ENCODE data around the gene MUC13. TPM values are rescaled to one million over a fixed set of nuclear protein-coding genes. Genes with fewer than 3 reads are reported as not detected.

Gene MUC13
- total and polyA plus RNA-seq, 9 of the 15 experiments (the other 6 are each of a cell fraction or from before 2014, with no cell fraction given) = 0.09 TPM; not detected in 8

DNA sequence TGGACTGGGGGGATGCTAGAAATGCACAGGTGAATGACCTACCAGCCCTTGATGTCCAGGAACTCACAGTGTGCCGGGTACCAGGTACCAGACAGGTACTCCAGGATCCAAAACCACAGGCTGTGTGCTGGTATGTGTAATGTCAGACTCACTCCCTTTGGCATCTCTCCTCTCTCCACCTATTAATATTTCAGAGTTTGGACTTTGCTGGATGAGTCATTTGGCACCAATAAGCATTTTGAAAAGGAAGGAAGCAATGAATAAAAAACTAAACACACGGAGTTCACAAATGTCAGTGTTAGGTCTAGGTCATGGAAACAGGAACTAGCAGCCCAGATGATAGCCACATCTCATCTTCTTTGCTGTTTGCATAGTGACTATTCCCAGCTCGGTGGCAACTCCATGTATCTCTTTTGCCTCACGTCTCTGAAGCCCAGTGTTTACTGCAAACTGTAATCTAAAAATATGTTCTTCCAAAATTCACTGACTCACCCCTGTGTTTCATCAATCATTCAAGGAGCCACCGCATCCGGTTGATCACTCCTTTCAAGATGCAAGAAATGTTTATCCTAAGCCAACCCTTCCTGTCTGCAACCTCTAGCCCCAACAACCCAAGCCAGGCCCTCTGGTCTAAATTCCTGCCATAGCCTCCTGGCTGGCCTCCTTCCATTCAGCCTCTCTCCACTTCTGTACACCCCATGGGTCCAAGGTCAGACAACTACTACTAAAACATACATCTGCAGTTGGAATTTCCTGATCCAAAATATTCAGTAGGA lies 55.8 kb downstream of the MUC13 start (continued):
- TF ChIP-seq, protein P1, sequence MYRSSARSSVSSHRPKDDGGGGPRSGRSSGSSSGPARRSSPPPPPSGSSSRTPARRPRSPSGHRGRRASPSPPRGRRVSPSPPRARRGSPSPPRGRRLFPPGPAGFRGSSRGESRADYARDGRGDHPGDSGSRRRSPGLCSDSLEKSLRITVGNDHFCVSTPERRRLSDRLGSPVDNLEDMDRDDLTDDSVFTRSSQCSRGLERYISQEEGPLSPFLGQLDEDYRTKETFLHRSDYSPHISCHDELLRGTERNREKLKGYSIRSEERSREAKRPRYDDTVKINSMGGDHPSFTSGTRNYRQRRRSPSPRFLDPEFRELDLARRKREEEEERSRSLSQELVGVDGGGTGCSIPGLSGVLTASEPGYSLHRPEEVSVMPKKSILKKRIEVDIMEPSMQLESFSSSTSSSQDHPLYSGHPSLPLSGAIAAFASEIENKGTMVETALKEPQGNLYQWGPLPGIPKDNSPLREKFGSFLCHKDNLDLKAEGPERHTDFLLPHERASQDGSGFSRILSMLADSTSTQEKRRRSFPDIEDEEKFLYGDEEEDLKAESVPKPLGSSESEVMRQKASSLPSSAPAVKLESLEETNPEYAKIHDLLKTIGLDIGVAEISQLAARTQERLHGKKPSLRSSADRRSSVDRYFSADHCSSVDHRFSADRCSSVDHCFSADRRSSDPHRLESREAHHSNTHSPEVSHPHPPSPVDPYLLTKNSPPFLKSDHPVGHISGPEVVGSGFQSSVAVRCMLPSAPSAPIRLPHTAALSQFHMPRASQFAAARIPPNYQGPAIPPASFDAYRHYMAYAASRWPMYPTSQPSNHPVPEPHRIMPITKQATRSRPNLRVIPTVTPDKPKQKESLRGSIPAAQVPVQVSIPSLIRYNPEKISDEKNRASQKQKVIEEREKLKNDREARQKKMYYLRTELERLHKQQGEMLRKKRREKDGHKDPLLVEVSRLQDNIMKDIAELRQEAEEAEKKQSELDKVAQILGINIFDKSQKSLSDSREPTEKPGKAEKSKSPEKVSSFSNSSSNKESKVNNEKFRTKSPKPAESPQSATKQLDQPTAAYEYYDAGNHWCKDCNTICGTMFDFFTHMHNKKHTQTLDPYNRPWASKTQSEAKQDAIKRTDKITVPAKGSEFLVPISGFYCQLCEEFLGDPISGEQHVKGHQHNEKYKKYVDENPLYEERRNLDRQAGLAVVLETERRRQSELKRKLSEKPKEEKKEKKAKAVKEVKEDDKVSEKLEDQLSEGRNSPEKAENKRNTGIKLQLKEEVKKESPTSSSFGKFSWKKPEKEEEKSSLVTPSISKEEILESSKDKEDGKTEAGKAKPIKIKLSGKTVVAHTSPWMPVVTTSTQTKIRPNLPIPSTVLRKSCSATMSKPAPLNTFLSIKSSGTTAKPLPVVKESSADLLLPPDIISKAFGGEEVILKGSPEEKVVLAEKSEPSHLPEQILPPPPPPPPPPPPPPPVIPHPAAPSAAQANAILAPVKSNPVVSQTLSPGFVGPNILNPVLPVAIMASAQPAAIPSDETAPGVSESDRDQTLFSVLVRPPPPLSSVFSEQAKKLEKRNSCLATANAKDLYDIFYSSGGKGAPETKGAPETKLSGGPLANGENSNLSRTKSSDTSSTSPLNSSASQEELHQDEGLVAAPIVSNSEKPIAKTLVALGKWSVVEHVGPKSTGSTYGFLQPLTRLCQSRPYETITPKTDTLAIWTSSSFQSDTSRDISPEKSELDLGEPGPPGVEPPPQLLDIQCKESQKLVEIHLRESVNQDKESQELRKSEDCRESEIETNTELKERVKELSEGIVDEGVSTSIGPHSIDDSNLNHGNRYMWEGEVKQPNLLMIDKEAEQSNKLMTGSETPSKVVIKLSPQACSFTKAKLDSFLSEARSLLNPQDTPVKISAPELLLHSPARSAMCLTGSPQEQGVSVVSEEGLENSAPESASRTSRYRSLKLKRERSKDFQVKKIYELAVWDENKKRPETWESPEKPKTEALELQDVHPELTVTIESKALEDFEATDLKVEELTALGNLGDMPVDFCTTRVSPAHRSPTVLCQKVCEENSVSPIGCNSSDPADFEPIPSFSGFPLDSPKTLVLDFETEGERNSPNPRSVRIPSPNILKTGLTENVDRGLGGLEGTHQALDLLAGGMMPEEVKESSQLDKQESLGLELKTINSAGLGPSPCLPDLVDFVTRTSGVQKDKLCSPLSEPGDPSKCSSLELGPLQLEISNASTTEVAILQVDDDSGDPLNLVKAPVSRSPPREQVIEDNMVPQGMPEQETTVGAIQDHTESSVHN (IDR thresholded peaks at IDR 0.05; ENCODE audit: borderline replicate concordance in 1 of 2, low read depth in 1 of 2) = peak in 1 of 2 experiments; percentile 69; a peak in 1 of 4 replicates
- TF ChIP-seq HNRNPH1 (optimal IDR thresholded peaks at IDR 0.05; ENCODE audit: low read depth, low read length) (no peak), SRSF3 (IDR thresholded peaks at IDR 0.05; ENCODE audit: insufficient read depth, low read length) (no peak), KDM4B (IDR thresholded peaks at IDR 0.05; ENCODE audit: borderline replicate concordance in 2 of 2, low read depth in 1 of 2) (no peak), SREBF2 (CRISPR knock-in tag; IDR thresholded peaks at IDR 0.05) (no peak), TRIM24 (IDR thresholded peaks at IDR 0.05) (peak in 1 of 2 experiments; percentile 70; a peak in 2 of 4 replicates), TBL1XR1 (IDR thresholded peaks at IDR 0.05; ENCODE audit: low read length in 2 of 2) (peak in 1 of 2 experiments; percentile 68; a peak in 2 of 4 replicates), HLTF (IDR thresholded peaks at IDR 0.05) (no peak), ZNF707 (CRISPR knock-in tag; conservative IDR thresholded peaks at IDR 0.05) (no peak), ZNF76 (CRISPR knock-in tag; IDR thresholded peaks at IDR 0.05; ENCODE audit: borderline replicate concordance) (no peak), ARID2 (IDR thresholded peaks at IDR 0.05) (no peak), ZNF282 (CRISPR knock-in tag; IDR thresholded peaks at IDR 0.05) (no peak), MAFK (IDR thresholded peaks at IDR 0.05; ENCODE audit: low read length) (peak; percentile 53; the same call in 1 of the 2 replicates), RUNX1 (IDR thresholded peaks at IDR 0.05; ENCODE audit: low read depth) (no peak), NFIC (IDR thresholded peaks at IDR 0.05) (peak; percentile 43), KAT8 (IDR thresholded peaks at IDR 0.05; ENCODE audit: low read depth) (no peak), CEBPG (CRISPR knock-in tag; IDR thresholded peaks at IDR 0.05) (no peak; the same call in 1 of the 2 replicates), CEBPG (tag; conservative IDR thresholded peaks at IDR 0.05 in 1 of 2, IDR thresholded peaks at IDR 0.05 in 1 of 2) (peak in 1 of 2 experiments; percentile 54; a peak in 1 of 4 replicates)
- TF ChIP-seq, protein P2, sequence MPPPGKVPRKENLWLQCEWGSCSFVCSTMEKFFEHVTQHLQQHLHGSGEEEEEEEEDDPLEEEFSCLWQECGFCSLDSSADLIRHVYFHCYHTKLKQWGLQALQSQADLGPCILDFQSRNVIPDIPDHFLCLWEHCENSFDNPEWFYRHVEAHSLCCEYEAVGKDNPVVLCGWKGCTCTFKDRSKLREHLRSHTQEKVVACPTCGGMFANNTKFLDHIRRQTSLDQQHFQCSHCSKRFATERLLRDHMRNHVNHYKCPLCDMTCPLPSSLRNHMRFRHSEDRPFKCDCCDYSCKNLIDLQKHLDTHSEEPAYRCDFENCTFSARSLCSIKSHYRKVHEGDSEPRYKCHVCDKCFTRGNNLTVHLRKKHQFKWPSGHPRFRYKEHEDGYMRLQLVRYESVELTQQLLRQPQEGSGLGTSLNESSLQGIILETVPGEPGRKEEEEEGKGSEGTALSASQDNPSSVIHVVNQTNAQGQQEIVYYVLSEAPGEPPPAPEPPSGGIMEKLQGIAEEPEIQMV (tag; conservative IDR thresholded peaks at IDR 0.05; ENCODE audit: low read depth) = no peak

All from K562 (cell line).